Heart right ventricle (tissue), 16 donors: ENCODE data around the gene GPR31. TPM values are rescaled to one million over a fixed set of nuclear protein-coding genes. Genes with fewer than 3 reads are reported as not detected.

ENCODE experiments used
- ATAC-seq, 8 donors: fragments of 200-7000 bp; cut with Tn5 transposase; one replicate each; pipeline ENCODE4 v1.9.1; 2020; ENCODE audit warnings: mild to moderate bottlenecking in 8 of 8, moderate library complexity in 8 of 8, moderate number of reproducible peaks in 1 of 8
- DNase-seq, 2 donors: peaks; one replicate each; pipeline ENCODE4 v3.0.0-alpha.2; 2020
- H3K27ac ChIP-seq, 10 donors: fragments of 200-600 bp; sonication (generic) in 2 of 10; one replicate each; pipeline versions ENCODE4 v1.5.0 to v1.8.0; 2020 to 2022; ENCODE audit warnings: mild to moderate bottlenecking in 3 of 10
- H3K27me3 ChIP-seq, 7 donors: fragments of 200-600 bp; one replicate each; pipeline ENCODE4 v1.8.0; 2021 to 2022; ENCODE audit warnings: mild to moderate bottlenecking in 2 of 7
- H3K36me3 ChIP-seq, 9 donors: fragments of 200-600 bp; sonication (generic) in 1 of 9; one replicate each; pipeline versions ENCODE4 v1.5.0 to v1.8.0; 2020 to 2022; ENCODE audit warnings: mild to moderate bottlenecking in 2 of 9
- H3K4me1 ChIP-seq, 9 donors: fragments of 200-600 bp; sonication (generic) in 1 of 9; one replicate each; pipeline versions ENCODE4 v1.5.0 to v1.8.0; 2020 to 2022; ENCODE audit warnings: mild to moderate bottlenecking in 4 of 9
- H3K4me3 ChIP-seq, 10 donors: fragments of 200-600 bp; sonication (generic) in 2 of 10; one replicate each; pipeline versions ENCODE4 v1.5.0 to v1.8.0; 2020 to 2022; ENCODE audit warnings: mild to moderate bottlenecking in 7 of 10, moderate library complexity in 2 of 10
- H3K9me3 ChIP-seq, 11 donors: fragments of 200-600 bp in 10 of 11; sonication (generic) in 2 of 11; one replicate each; pipeline versions ENCODE4 v1.5.0 to v1.8.0; 2013 to 2022; ENCODE audit warnings: mild to moderate bottlenecking in 2 of 11, control low read depth in 1 of 11, moderate library complexity in 1 of 11
- WGBS, 2 donors: extraction: QIAGEN DNeasy Blood & Tissue Kit; methylation state at CpG; one replicate each; pipeline ENCODE4 v1.1.7; 2013; ENCODE audit warnings: inconsistent platforms in 1 of 2; 5-methylcytosine and 5-hydroxymethylcytosine counted together
- intact Hi-C, 10 donors: fragments of 100-400 bp; cut with DNase I; formaldehyde crosslinking; loops; one replicate each; pipeline versions ENCODE4 v1.11.1 to v1.14.2; 2022
- polyA plus RNA-seq, 2 donors: library from polyadenylated mRNA; stranded (reverse); fragments of 200-250 nt; gene quantifications; one replicate each; pipeline ENCODE4 v1.2.3, GENCODE V29; 2013
- total RNA-seq, 10 donors: library from RNA; stranded (reverse); fragmentation: NEBNext Ultra II Directional in 3 of 10; extraction: Animal tissue kit (Norgen Biotek cat#: 25700) in 3 of 10; gene quantifications; one replicate each; pipeline versions ENCODE4 v1.2.1 to v1.2.4, GENCODE V29; 2021 to 2023
- TF ChIP-seq, protein P1 (sequence below), 9 donors: fragments of 200-600 bp; sonication (generic) in 2 of 9; IDR thresholded peaks; one replicate each; pipeline versions ENCODE4 v1.5.0 to v1.8.0; 2021 to 2022; ENCODE audit warnings: antibody characterized with exemption in 9 of 9, mild to moderate bottlenecking in 5 of 9, moderate library complexity in 1 of 9
- donor health status: Arrhythmogenic right ventricular cardiomyopathy.
- donor health status: ischemic (EF 13 %, LVEDD 7.1; RV severe dilation, severe dysfunction).
- donor health status: healthy with polysubstance abuse.
- donor health status: DM: no; HTN: yes; CAD: no.
- donor health status: DM: no; HTN: no; CAD: no.
- donor health status: ischemic (EF 25% LVEDD 6.9; RV normal size, moderate dysfunction).
- donor health status: ischemic (EF 25% LVEDD 5.7; RV mildly dilated, moderate dysfunction).
- donor health status: healthy.
- donor health status: DM: yes; HTN: yes; CAD: no.
- donor health status: Ischemic cardiomyopathy.
- donor health status: ischemic (EF 35%, LVEDD 5.7; RV mildly dilated, moderate dysfunction).
- donor health status: nonischemic (EF 11% LVEDD 7.7; RV severe dilation, severe dysfunction).
- donor health status: DM: yes; HTN: yes; CAD: no.
- donor health status: PGD.
- donor health status: ischemic (EF 29% LVEDD 5.4; RV normal size, mild dysfunction).
- donor health status: nonischemic (EF 23%, LVEDD 6.1; RV moderate dilation, normal function).

Gene GPR31
- total and polyA plus RNA-seq, 12 donors, result not detected

DNA sequence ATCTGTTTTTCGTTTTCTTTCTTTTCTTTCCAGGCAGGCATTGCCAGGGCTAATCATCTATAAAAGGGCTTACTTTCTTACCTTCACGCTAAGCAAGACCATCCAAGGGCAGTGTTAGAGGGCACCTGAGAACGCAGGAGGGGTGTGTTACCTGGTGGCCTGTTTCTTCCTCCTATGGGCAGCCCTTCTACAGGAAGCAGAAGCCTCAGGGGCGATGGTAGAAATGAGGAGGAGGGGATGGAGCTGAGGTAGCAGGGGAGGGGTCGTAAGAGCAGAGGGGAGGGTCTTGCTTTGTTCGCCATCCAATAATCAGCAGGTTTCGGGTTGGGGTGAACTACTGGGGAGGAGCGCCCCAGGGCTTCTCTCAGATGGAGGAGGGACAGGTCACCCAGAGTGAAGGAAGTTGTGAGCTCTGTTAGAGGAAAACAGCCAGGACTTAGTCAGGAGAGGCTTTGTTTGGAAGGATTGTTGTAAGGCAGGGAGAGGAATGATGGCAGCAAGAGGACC, 36.4 kb downstream of the GPR31 start:
- Histone ChIP-seq H3K27ac (no peak overlapping the region), H3K36me3 (no peaks in the 10 kb centered on the region), H3K4me3 (no peak overlapping the region), H3K9me3 (no peaks in the 10 kb centered on the region), H3K4me1 (peaks cover 0 to 6% (median 0%) of the 10 kb centered on the region in 9 donors), H3K27me3 (peaks cover 0 to 53% (median 32%) of the 10 kb centered on the region in 7 donors)
- DNase-seq (no peak), ATAC-seq (no peak)
- intact Hi-C loops, result no loop called here
- TF ChIP-seq, protein P1, sequence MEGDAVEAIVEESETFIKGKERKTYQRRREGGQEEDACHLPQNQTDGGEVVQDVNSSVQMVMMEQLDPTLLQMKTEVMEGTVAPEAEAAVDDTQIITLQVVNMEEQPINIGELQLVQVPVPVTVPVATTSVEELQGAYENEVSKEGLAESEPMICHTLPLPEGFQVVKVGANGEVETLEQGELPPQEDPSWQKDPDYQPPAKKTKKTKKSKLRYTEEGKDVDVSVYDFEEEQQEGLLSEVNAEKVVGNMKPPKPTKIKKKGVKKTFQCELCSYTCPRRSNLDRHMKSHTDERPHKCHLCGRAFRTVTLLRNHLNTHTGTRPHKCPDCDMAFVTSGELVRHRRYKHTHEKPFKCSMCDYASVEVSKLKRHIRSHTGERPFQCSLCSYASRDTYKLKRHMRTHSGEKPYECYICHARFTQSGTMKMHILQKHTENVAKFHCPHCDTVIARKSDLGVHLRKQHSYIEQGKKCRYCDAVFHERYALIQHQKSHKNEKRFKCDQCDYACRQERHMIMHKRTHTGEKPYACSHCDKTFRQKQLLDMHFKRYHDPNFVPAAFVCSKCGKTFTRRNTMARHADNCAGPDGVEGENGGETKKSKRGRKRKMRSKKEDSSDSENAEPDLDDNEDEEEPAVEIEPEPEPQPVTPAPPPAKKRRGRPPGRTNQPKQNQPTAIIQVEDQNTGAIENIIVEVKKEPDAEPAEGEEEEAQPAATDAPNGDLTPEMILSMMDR (IDR thresholded peaks at IDR 0.05), result no peak
- WGBS, 2 donors, result 87 to 89% methylated on average over 8 of the region's 8 CpGs

DNA sequence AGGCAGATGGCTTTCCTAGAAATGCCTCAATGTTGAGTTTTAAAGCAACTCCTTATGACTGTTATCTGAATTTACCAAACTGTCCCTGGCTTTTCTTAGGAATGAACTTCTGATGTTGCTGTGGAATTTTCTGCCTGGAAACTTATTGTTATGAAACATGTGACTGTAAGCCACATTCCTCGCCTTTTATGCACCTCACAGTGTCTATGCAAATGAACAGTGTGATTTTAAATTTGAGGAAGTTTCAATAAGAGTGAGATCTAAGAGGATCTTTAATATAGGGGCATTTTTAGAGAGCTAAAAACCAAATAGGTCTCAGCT, 37.2 kb downstream of the GPR31 start:
- TF ChIP-seq, protein P1 (IDR thresholded peaks at IDR 0.05), result no peak
- ATAC-seq (no peak), DNase-seq (no peak)
- Histone ChIP-seq H3K27ac (no peak overlapping the region), H3K36me3 (no peaks in the 10 kb centered on the region), H3K4me3 (no peak overlapping the region), H3K4me1 (peaks cover 0 to 10% (median 0%) of the 10 kb centered on the region in 9 donors), H3K9me3 (no peaks in the 10 kb centered on the region), H3K27me3 (peaks cover 0 to 61% (median 38%) of the 10 kb centered on the region in 7 donors)
- WGBS, 2 donors, result 89 to 92% methylated on average over 1 of the region's 1 CpG
- intact Hi-C loops, result no loop called here

DNA sequence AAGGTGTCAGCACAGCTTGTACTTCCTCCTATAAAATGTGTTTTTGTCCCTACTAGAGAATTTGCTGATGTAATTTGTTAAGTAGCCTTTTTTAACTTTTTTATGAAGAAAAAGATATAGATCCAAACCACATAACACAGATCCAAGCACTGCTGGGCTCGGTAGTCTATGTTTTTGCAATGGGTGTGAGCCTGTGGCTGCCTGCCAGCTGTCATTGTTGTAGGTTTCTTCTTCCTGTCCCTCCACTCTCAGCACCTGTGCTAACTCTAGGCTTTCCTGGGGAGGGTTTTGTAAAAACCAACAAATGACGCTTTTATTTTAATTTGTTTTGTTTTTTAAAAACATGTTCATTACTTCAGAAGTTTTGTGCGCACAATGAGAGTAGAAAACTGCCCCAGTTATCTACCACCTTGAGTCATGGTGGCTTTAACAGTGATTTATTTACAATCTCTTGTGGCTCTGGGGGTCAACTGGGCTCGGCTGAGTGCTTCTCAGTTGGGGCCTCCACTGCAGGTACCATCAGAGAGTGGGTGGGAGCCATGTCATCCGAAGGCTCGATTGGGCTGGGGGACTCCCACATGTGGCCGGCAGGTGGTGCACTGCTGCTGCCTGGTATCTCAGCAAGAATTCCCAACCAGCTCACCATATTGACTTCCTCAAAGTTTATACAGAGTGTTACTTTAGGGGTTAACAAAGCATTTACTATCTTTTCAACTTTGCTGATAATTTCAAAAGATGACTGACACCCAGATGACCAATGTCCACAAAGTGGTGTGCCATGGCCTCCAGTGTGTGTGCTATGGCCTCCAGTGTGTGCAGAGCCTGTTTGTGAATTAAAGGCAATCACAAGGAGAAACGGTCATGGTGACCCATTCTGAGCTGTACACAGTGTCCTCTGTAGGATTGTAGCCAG, 37.9 kb downstream of the GPR31 start:
- no peaks in the 10 kb centered on the region for H3K9me3 ChIP-seq
- ATAC-seq (no peak), DNase-seq (no peak)
- peak overlapping the region in 1 of 10 donors; percentile 31 for H3K27ac ChIP-seq
- H3K27me3 ChIP-seq, result peaks cover 0 to 67% (median 43%) of the 10 kb centered on the region in 7 donors
- TF ChIP-seq, protein P1 (IDR thresholded peaks at IDR 0.05), result no peak
- 78 to 82% methylated on average over 8 of the region's 8 CpGs for WGBS, 2 donors
- intact Hi-C loops, result no loop called here
- H3K36me3 ChIP-seq, result no peaks in the 10 kb centered on the region
- peaks cover 0 to 10% (median 0%) of the 10 kb centered on the region in 9 donors for H3K4me1 ChIP-seq
- H3K4me3 ChIP-seq, result no peak overlapping the region

DNA sequence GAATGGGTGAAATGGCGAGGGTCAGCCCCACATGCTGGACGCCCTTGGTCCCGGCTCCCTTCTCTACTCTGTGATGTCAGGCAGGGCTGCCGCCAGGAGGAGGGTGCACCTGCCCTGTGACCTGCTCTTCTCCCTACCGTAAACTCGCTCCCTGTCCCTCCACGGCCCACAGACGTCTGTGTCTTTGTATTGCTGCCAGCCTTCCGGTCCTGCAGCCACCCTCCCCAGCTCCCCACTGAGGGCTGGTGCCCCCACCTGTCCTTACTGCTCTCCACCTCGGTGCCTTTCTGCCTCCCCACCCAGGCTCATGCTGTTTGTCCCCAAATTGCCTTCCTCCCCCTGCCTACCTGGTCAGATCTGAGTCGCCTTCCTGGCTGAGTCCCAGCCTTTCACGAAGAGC, 38.9 kb downstream of the GPR31 start:
- TF ChIP-seq, protein P1 (IDR thresholded peaks at IDR 0.05), result no peak
- no peaks in the 10 kb centered on the region for H3K9me3 ChIP-seq
- intact Hi-C loops, result no loop called here
- H3K4me1 ChIP-seq, result peaks cover 0 to 10% (median 0%) of the 10 kb centered on the region in 9 donors
- no peak overlapping the region for H3K4me3 ChIP-seq
- no peaks in the 10 kb centered on the region for H3K36me3 ChIP-seq
- DNase-seq (no peak), ATAC-seq (no peak)
- H3K27ac ChIP-seq, result no peak overlapping the region
- 91 to 92% methylated on average over 12 of the region's 12 CpGs for WGBS, 2 donors
- peaks cover 0 to 73% (median 48%) of the 10 kb centered on the region in 7 donors for H3K27me3 ChIP-seq
